ENCODE data around the gene MAS1L.

DNA sequence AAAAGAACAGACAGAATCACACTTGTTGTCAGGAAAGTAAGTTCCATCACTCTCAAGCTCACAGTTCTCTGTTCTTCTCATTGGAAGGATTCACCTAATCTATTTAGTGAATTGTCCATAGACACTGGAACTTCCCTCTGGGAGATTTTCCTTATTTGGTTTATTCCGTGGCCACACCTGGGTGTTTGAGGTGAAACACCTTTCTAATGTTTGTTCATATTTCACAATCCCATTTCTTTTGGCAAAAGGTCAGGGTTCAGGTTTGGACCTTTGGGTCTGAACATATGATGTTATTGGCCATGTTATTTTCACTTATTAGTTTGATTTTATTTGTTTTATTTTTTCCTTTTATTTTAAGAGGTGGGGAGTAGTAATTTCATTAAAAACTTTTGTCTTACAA, 4.0 kb downstream of the MAS1L start:
- TF ChIP-seq GATA2 (IDR thresholded peaks at IDR 0.05; ENCODE audit: low read depth, low read length): no peak
- TF ChIP-seq GATA3 (IDR thresholded peaks at IDR 0.05; ENCODE audit: low read depth, low read length): no peak
